K562 (cell line): ENCODE measurements around the gene DNAH1. TPM values are rescaled to one million over a fixed set of nuclear protein-coding genes. Genes with fewer than 3 reads are reported as not detected.

Source experiments
- ATAC-seq: fragments of 200-7000 bp; cut with Tn5 transposase; 3 replicates; pipeline ENCODE4 v1.9.1; 2020; ENCODE audit warnings: moderate library complexity
- BruUV-seq: library from RNA; stranded (reverse); fragments of 400-500 nt; replicated peaks from 2 replicates; lab custom pipeline; 2021; lab: Mats Ljungman, UMichigan
- CTCF ChIA-PET: fragments of 300-600 bp; formaldehyde crosslinking; extraction: SDS; loops from one replicate; lab custom pipeline; 2021; ENCODE audit warnings: low intra/inter-chr PET ratio; lab: Yijun Ruan, JAX
- POLR2A ChIA-PET: fragments of 300-600, 350-650 bp; sonication (Branson Sonifier 250); formaldehyde crosslinking; extraction: SDS; loops from one replicate; lab custom pipeline; 2021; ENCODE audit warnings: antibody characterized with exemption, inconsistent platforms; lab: Yijun Ruan, JAX
- DNase-seq, 4 experiments: peaks; one replicate each; pipeline versions ENCODE4 v3.0.0 to v3.0.0-alpha.2; 2011 to 2018; ENCODE audit warnings: low spot score in 3 of 4, mixed read lengths in 3 of 4; ENCODE audit errors: extremely low read depth in 1 of 4
- FAIRE-seq: peaks from 2 replicates; lab custom pipeline; 2011; peaks lifted over from hg19 to GRCh38; lab: Jason Lieb, UNC
- H2AFZ ChIP-seq: 2 replicates; pipeline ENCODE4 v1.6.0; 2011; ENCODE audit warnings: low read depth, low read length, control low read depth, inconsistent platforms
- H3K27ac ChIP-seq: fragments of 200-600 bp; 3 replicates; pipeline ENCODE4 v1.8.0; 2011; ENCODE audit warnings: low read depth, mild to moderate bottlenecking, control low read depth, inconsistent platforms, low read length, moderate library complexity, mixed read lengths; ENCODE audit errors: extremely low read depth
- H3K27me3 ChIP-seq, 2 experiments: fragments of 300-600 bp in 1 of 2; 2 replicates in 1 of 2; 3 replicates in 1 of 2; pipeline versions ENCODE4 v1.6.0 to v1.8.0; 2011; ENCODE audit warnings: inconsistent platforms in 2 of 2, low read length in 2 of 2, mild to moderate bottlenecking in 1 of 2, mixed read lengths in 1 of 2, moderate library complexity in 1 of 2; ENCODE audit not compliant: control insufficient read depth in 2 of 2, insufficient read depth in 2 of 2
- H3K36me3 ChIP-seq: fragments of 300-600 bp; 3 replicates; pipeline ENCODE4 v1.8.0; 2011; ENCODE audit warnings: mild to moderate bottlenecking, low read length, inconsistent platforms; ENCODE audit not compliant: control insufficient read depth, insufficient read depth
- H3K4me1 ChIP-seq, 2 experiments: fragments of 200-600 bp in 1 of 2; replicated peaks in 1 of 2; 2 replicates in 1 of 2; 3 replicates in 1 of 2; pipeline versions ENCODE4 v1.5.1 to v1.8.0; 2011; ENCODE audit warnings: inconsistent platforms in 2 of 2, low read length in 2 of 2, mild to moderate bottlenecking in 1 of 2, mixed read lengths in 1 of 2, moderate library complexity in 1 of 2; ENCODE audit not compliant: control insufficient read depth in 2 of 2, insufficient read depth in 2 of 2
- H3K4me2 ChIP-seq: 2 replicates; pipeline ENCODE4 v1.6.1; 2011; ENCODE audit warnings: low read length, control low read depth, inconsistent platforms, mixed read lengths; ENCODE audit not compliant: insufficient read depth
- H3K4me3 ChIP-seq: fragments of 200-600 bp; sonication (generic), shearing (Covaris generic); 2 replicates; pipeline ENCODE4 v1.5.1; 2016; ENCODE audit warnings: control low read depth, inconsistent platforms
- H3K79me2 ChIP-seq: fragments of 200-600 bp; 3 replicates; pipeline ENCODE4 v1.8.0; 2011; ENCODE audit warnings: low read length, inconsistent platforms; ENCODE audit not compliant: control insufficient read depth, insufficient read depth
- H3K9ac ChIP-seq, 2 experiments: 2 replicates each; pipeline versions ENCODE4 v1.6.0 to v1.6.1; 2011; ENCODE audit warnings: low read depth in 2 of 2, low read length in 2 of 2, control low read depth in 1 of 2, inconsistent platforms in 1 of 2, mild to moderate bottlenecking in 1 of 2, mixed read lengths in 1 of 2; ENCODE audit not compliant: insufficient read depth in 1 of 2
- H3K9me1 ChIP-seq: one replicate; pipeline ENCODE4 v1.6.0; 2011; ENCODE audit warnings: inconsistent platforms, mild to moderate bottlenecking, low read length, moderate library complexity; ENCODE audit not compliant: control insufficient read depth, insufficient read depth
- H3K9me3 ChIP-seq: replicated peaks from 2 replicates; pipeline ENCODE4 v1.5.1; 2011; ENCODE audit warnings: low read depth, low read length, inconsistent platforms; ENCODE audit not compliant: control insufficient read depth, insufficient read depth
- H4K20me1 ChIP-seq: replicated peaks from 2 replicates; pipeline ENCODE4 v1.6.1; 2011; ENCODE audit warnings: low read length, inconsistent platforms, mixed read lengths; ENCODE audit not compliant: control insufficient read depth, insufficient read depth
- DACH1 ChIP-seq: fragments of 450-650 bp; IDR thresholded peaks from 2 replicates; pipeline ENCODE4 v1.6.1; 2018; ENCODE audit not compliant: partially characterized antibody
- FOXJ2 ChIP-seq: fragments of 200-800 bp; sonication (Bioruptor generic); IDR thresholded peaks from 2 replicates; pipeline ENCODE4 v1.6.1; 2016; ENCODE audit warnings: missing genetic modification characterization, missing compliant biosample characterization
- HNRNPL ChIP-seq: fragments of 200-400 bp; formaldehyde crosslinking; IDR thresholded peaks from 2 replicates; pipeline ENCODE4 v1.6.1; 2017; ENCODE audit warnings: low read depth, mild to moderate bottlenecking, low read length
- KLF16 ChIP-seq: IDR thresholded peaks from 2 replicates; pipeline ENCODE4 v1.6.1; 2016; ENCODE audit warnings: antibody characterized with exemption
- LARP7 ChIP-seq: fragments of 450-650 bp; IDR thresholded peaks from 2 replicates; pipeline ENCODE4 v1.6.1; 2016
- PHF21A ChIP-seq: fragments of 450-650 bp; IDR thresholded peaks from 2 replicates; pipeline ENCODE4 v1.6.1; 2017; ENCODE audit warnings: low read depth, borderline replicate concordance
- SIN3B ChIP-seq: fragments of 450-650 bp; IDR thresholded peaks from 2 replicates; pipeline ENCODE4 v1.6.1; 2017; ENCODE audit warnings: low read depth, mild to moderate bottlenecking, moderate library complexity
- SNRNP70 ChIP-seq: fragments of 200-400 bp; formaldehyde crosslinking; optimal IDR thresholded peaks from 2 replicates; pipeline ENCODE3; 2017; ENCODE audit warnings: low read depth, low read length
- SP2 ChIP-seq: IDR thresholded peaks from 2 replicates; pipeline ENCODE4 v1.6.1; 2011; ENCODE audit warnings: mild to moderate bottlenecking, low read depth, low read length, moderate library complexity; ENCODE audit not compliant: poor library complexity, severe bottlenecking; ENCODE audit errors: extremely low read depth
- TAF9B ChIP-seq: fragments of 450-650 bp; IDR thresholded peaks from 2 replicates; pipeline ENCODE4 v1.6.1; 2018; ENCODE audit warnings: mild to moderate bottlenecking; ENCODE audit not compliant: partially characterized antibody
- ZNF384 ChIP-seq: IDR thresholded peaks from 2 replicates; pipeline ENCODE4 v1.6.1; 2012; ENCODE audit warnings: low read depth, low read length, improper control_type of control experiment
- ZNF408 ChIP-seq: fragments of 250-450 bp; sonication (Bioruptor Pico); IDR thresholded peaks from 2 replicates; pipeline ENCODE4 v1.4.0; 2020; ENCODE audit warnings: low read depth, mild to moderate bottlenecking, moderate library complexity
- WGBS: fragments of 100-300 bp; shearing (Covaris generic); methylation state at CpG from one replicate; pipeline ENCODE4 v1.1.6; 2016; ENCODE audit warnings: low coverage, mixed read lengths; ENCODE audit not compliant: insufficient coverage; ENCODE audit errors: missing lambda C conversion rate; 5-methylcytosine and 5-hydroxymethylcytosine counted together
- in situ Hi-C: fragments of 300-500 bp; cut with MboI; formaldehyde crosslinking; loops from 4 replicates; pipeline ENCODE4 v1.15.0; 2018; ENCODE audit warnings: inconsistent platforms, mixed read lengths
- intact Hi-C: fragments of 100-400 bp; cut with micrococcal nuclease; formaldehyde crosslinking; loops from 2 replicates; pipeline ENCODE4 v1.14.2; 2022
- polyA plus RNA-seq, 8 experiments: library from polyadenylated mRNA; depleted of rRNA in 4 of 8; stranded (reverse) in 5 of 8; unstranded in 3 of 8; fragments of >200 nt; fragmentation: Nextera tagmentation in 2 of 8; fragmentation: Illumina TruSeq in 1 of 8; extraction: Ambion mirVana in 2 of 8; extraction: Trizol in 1 of 8; gene quantifications; 2 replicates each; pipeline versions ENCODE4 v1.2.1 to v1.2.3, GENCODE V29; 2011 to 2014; ENCODE audit warnings: inconsistent platforms in 1 of 8, missing spikeins in 1 of 8
- total RNA-seq, 7 experiments: library from RNA; depleted of rRNA in 6 of 7; stranded (reverse); fragments of >200 nt in 6 of 7; fragmentation: Illumina TruSeq in 2 of 7; extraction: Trizol in 2 of 7; gene quantifications; 2 replicates each; pipeline versions ENCODE4 v1.2.1 to v1.2.3, GENCODE V29; 2011 to 2021; ENCODE audit warnings: low replicate concordance in 1 of 7
- TF ChIP-seq, protein P1 (sequence below): fragments of 250-450 bp; sonication (Bioruptor Pico); IDR thresholded peaks from 2 replicates; pipeline ENCODE4 v1.5.0; 2021
- TF ChIP-seq, protein P2 (sequence below), 2 experiments: fragments of 250-450 bp in 1 of 2; fragments of 450-650 bp in 1 of 2; sonication (Bioruptor Pico) in 1 of 2; IDR thresholded peaks; 2 replicates each; pipeline versions ENCODE4 v1.6.1 to v1.8.0; 2016 to 2021; ENCODE audit warnings: mild to moderate bottlenecking in 2 of 2, moderate library complexity in 2 of 2, missing compliant biosample characterization in 1 of 2, missing genetic modification characterization in 1 of 2
- TF ChIP-seq, protein P3 (sequence below): fragments of 450-650 bp; IDR thresholded peaks from 2 replicates; pipeline ENCODE4 v1.6.1; 2018; ENCODE audit not compliant: partially characterized antibody

The DNAH1 gene
- total and polyA plus RNA-seq, 9 of the 15 experiments (the other 6 are each of a cell fraction or from before 2014, with no cell fraction given): 0.04 to 0.84 (median 0.50) TPM

DNA sequence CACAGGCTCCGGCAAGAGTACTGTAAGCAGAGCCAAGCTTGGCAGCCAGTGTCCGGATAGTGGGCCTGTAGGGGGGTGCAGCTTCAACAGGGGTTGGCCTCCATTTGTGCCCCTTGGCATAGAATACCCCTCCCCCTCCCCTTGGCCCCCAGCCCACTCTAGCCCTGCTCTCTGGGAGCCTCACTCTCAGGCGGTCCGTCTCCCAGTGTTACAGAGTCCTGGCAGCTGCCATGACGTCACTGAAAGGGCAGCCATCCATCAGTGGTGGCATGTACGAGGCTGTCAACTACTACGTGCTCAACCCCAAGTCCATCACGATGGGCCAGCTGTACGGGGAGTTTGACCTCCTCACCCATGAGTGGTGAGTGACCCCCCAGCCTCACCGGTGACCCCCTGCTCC, 50.4 kb downstream of the DNAH1 start (continued):
- TF ChIP-seq SP2: no peak
- TF ChIP-seq, protein P1, sequence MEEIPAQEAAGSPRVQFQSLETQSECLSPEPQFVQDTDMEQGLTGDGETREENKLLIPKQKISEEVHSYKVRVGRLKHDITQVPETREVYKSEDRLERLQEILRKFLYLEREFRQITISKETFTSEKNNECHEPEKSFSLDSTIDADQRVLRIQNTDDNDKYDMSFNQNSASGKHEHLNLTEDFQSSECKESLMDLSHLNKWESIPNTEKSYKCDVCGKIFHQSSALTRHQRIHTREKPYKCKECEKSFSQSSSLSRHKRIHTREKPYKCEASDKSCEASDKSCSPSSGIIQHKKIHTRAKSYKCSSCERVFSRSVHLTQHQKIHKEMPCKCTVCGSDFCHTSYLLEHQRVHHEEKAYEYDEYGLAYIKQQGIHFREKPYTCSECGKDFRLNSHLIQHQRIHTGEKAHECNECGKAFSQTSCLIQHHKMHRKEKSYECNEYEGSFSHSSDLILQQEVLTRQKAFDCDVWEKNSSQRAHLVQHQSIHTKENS (CRISPR knock-in tag): no peak
- no peak for TF ChIP-seq SNRNP70
- TF ChIP-seq TAF9B: no peak
- no peak for TF ChIP-seq ZNF384

DNA sequence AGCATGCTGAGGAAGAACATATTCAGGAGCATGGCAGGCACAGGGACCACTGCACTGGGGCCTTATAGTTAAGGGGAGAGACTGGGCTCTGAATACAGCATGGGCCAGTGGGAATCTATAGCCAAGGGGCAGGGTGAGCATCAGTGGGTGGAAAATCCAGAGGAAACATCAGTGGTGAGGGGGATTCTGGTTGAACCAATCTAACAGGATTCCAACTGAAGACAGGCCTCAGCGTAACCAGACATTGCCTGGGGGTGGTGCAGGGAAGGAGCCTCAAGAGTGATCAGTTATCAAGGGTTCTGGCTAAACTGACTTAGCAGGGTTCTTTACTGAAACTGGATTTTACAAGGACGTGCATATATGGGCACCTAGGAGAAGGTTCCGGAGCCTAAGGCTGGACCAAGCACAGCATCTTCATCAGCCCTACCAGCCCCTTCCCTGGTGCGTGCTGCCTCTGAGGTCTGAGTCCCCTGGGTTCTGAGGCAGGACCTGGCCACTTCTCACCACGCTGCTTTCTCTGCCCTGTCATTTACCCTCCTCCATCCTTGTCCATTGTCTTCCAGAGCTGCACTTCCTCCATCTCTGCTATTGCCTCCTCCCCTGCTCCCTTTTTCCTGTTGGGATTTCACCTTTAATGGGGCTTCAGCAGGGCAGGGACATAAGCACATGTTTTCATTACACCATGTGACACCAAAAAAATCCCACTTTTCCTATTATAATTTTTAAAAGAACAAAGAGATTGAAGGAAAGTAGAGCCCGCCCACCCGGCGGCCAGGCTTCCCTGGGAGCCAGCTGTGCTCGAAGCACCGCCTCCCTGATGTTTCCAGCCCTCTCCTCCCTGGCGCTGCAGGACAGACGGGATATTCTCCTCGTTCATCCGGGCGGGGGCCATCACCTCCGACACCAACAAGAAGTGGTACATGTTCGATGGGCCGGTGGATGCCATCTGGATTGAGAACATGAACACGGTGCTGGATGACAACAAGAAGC, 52.1 kb downstream of the DNAH1 start:
- in situ Hi-C loops: no loop called here
- DNase-seq (no peak), FAIRE-seq (no peak), ATAC-seq (no peak)
- H3K4me1 ChIP-seq: peaks cover 5 to 35% of the 10 kb centered on the region in 2 experiments; a peak in 4 of 5 replicates
- H4K20me1 ChIP-seq: no peaks in the 10 kb centered on the region
- H3K9ac ChIP-seq: peak overlapping the region in 1 of 2 experiments; percentile 52; a peak in 1 of 4 replicates
- H3K4me3 ChIP-seq: no peak overlapping the region
- no peaks in the 10 kb centered on the region for H3K36me3 ChIP-seq
- ChIA-PET POLR2A (interaction anchor here (0.6 to 1.7 kb wide), 6 partner anchors 8 to 214 kb away, joined by 3 to 5 read pairs (median 3); partner anchors contain the start of gene POC1A), CTCF (no interaction called here)
- H3K27ac ChIP-seq: no peak overlapping the region
- no peak overlapping the region for H3K4me2 ChIP-seq
- WGBS: 40% methylated on average over 14 of the region's 19 CpGs
- BruUV-seq: no TSS peak
- no peaks in the 10 kb centered on the region for H3K79me2 ChIP-seq
- no peaks in the 10 kb centered on the region for H3K9me1 ChIP-seq
- no peak overlapping the region for H2AFZ ChIP-seq
- intact Hi-C loops: no loop called here
- H3K27me3 ChIP-seq: no peaks in the 10 kb centered on the region; a peak in 1 of 5 replicates
- H3K9me3 ChIP-seq: no peaks in the 10 kb centered on the region
- TF ChIP-seq SIN3B (no peak), ZNF408 (no peak), DACH1 (no peak), KLF16 (no peak), HNRNPL (no peak), LARP7 (no peak), FOXJ2 (tag) (no peak), PHF21A (no peak)
- TF ChIP-seq, protein P2, sequence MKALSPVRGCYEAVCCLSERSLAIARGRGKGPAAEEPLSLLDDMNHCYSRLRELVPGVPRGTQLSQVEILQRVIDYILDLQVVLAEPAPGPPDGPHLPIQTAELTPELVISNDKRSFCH (CRISPR knock-in tag; IDR thresholded peaks at IDR 0.05): no peak
- TF ChIP-seq, protein P2 (tag; IDR thresholded peaks at IDR 0.05): no peak
- TF ChIP-seq, protein P3, sequence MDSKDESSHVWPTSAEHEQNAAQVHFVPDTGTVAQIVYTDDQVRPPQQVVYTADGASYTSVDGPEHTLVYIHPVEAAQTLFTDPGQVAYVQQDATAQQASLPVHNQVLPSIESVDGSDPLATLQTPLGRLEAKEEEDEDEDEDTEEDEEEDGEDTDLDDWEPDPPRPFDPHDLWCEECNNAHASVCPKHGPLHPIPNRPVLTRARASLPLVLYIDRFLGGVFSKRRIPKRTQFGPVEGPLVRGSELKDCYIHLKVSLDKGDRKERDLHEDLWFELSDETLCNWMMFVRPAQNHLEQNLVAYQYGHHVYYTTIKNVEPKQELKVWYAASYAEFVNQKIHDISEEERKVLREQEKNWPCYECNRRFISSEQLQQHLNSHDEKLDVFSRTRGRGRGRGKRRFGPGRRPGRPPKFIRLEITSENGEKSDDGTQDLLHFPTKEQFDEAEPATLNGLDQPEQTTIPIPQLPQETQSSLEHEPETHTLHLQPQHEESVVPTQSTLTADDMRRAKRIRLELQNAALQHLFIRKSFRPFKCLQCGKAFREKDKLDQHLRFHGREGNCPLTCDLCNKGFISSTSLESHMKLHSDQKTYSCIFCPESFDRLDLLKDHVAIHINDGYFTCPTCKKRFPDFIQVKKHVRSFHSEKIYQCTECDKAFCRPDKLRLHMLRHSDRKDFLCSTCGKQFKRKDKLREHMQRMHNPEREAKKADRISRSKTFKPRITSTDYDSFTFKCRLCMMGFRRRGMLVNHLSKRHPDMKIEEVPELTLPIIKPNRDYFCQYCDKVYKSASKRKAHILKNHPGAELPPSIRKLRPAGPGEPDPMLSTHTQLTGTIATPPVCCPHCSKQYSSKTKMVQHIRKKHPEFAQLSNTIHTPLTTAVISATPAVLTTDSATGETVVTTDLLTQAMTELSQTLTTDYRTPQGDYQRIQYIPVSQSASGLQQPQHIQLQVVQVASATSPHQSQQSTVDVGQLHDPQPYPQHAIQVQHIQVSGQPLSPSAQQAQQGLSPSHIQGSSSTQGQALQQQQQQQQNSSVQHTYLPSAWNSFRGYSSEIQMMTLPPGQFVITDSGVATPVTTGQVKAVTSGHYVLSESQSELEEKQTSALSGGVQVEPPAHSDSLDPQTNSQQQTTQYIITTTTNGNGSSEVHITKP: no peak
